ENCODE measurements around the gene TRPC4AP.
A peak's percentile ranks its signal among the peaks of the same experiment; 100 is the strongest.
"Not testable (repeated sequence)": the region's sequence is repeated elsewhere in the genome, so short reads cannot be mapped to it uniquely, and the experiment has no call there.

TRPC4AP gene

GRCh38 chr20:35084998-35085397 is 7.6 kb downstream of the TRPC4AP start:
- H3K27ac ChIP-seq: peak overlapping the region; percentile 75

GRCh38 chr20:35080348-35080642 is 12.3 kb downstream of the TRPC4AP start:
- H3K27ac ChIP-seq: not testable (repeated sequence)

More at GRCh38 chr20:35084998-35085397, 7.6 kb downstream of the TRPC4AP start:
- no peak for TF ChIP-seq CTCF (conservative IDR thresholded peaks at IDR 0.05)

DNA sequence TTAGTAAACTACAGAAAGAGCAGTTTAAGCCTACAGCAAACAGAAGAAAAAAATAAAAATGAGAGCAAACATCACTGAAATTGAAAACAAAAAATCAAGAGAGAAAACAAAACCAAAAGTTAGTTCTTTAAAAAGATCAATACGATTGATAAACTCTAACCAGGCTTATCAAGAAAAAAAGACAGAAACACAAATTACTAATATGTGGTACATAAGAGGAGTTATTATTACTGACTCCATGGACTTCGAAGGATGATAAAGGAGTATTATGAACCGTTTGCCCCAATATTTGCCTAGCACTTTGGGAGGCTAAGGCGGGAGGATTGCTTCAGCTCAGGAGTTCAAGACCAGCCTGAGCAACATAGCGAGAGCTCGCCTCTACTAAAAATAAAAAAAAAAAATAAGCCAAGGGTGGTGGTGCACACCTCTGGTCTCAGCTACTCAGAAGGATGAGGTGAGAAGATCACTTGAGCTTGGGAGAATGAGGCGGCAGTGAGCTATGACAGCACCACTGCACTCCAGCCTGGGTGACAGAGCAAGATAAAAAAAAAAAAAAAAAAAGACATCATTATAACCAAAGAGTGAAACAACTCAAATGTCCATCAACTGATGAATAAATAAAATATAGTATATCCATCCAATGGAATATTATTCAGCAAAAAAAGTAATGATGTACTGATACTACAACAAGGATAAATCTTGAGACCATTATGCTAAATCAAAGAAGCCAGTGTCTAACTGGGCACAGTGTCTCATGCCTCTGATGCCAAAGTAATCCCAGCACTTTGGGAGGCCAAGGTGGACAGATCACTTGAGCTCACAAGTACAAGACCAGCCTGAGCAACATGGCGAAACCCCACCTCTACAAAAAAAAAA is 12.9 kb downstream of the TRPC4AP start:
- no peak overlapping the region for H3K27ac ChIP-seq
- TF ChIP-seq CTCF (conservative IDR thresholded peaks at IDR 0.05): no peak

DNA sequence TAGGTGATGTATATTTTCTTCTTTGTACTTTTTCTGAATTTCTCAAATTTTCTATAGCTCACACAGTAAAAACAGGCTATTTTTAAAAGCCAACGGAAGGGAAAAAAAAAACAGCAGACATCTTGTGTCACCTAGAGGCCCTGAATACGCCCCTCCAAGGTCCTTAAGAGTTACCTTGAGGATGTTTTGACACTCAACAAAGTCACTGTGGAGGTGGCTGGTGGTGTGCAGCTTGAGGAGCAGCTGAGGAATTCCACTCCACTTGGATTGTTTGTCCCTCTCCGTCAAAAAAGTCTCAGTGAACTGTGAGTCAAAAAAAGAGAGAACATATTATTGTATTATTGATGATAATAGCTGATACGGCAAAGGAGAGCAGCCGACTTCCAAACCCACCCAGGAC is 14.7 kb downstream of the TRPC4AP start:
- no peak overlapping the region for H3K27ac ChIP-seq
- no peak for TF ChIP-seq CTCF (conservative IDR thresholded peaks at IDR 0.05)

DNA sequence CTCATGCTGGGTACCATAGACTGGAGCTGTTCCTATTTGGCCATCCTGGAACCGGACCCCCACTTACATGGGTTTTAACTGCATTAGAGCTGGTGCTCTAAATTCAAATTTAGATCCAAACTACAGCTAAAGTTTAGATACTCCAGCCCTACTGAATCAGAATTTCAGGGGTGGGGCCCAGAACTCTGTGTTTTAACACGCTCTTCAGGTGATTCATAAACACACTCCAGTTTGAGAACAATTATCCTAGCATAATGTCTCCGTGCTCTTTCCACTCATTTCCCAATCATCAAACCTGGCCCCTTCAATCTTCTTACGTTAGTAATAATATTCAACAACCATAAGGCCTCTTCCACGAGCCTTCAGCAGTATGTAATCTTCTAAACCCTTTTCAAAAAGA is 15.3 kb downstream of the TRPC4AP start:
- TF ChIP-seq CTCF (conservative IDR thresholded peaks at IDR 0.05): no peak
- H3K27ac ChIP-seq: no peak overlapping the region

GRCh38 chr20:35071436-35072153 is 21.0 kb downstream of the TRPC4AP start:
- H3K27ac ChIP-seq: not testable (repeated sequence)

GRCh38 chr20:35066194-35066593 is 26.4 kb downstream of the TRPC4AP start:
- no peak overlapping the region for H3K27ac ChIP-seq
- no peak for TF ChIP-seq CTCF (conservative IDR thresholded peaks at IDR 0.05)

- H3K27ac ChIP-seq: no peak overlapping the region
- no peak for TF ChIP-seq CTCF (conservative IDR thresholded peaks at IDR 0.05)
Observed at GRCh38 chr20:35065181-35065580, 27.4 kb downstream of the TRPC4AP start.
